Body of pancreas (tissue), 4 donors: Measurements from ENCODE around the gene TM2D3. TPM values are rescaled to one million over a fixed set of nuclear protein-coding genes. Genes with fewer than 3 reads are reported as not detected.

Source experiments
- ATAC-seq: fragments of 150-250 bp; one replicate; pipeline ENCODE4 v1.9.1; 2016
- DNase-seq, 4 donors: peaks; one replicate each; pipeline ENCODE4 v3.0.0-alpha.2; 2019
- H3K27ac ChIP-seq, 4 donors: fragments of 200-600 bp; sonication (generic); 1 replicate in 3 of 4; 2 replicates in 1 of 4; pipeline versions ENCODE4 v1.5.1 to v1.6.1; 2016 to 2019; ENCODE audit warnings: mild to moderate bottlenecking in 1 of 4, mixed read lengths in 1 of 4, moderate library complexity in 1 of 4
- H3K27me3 ChIP-seq, 2 donors: fragments of 200-600 bp; sonication (generic); one replicate each; pipeline ENCODE4 v1.6.0; 2016; ENCODE audit warnings: mild to moderate bottlenecking in 1 of 2
- H3K36me3 ChIP-seq, 2 donors: fragments of 200-600 bp; sonication (generic); replicated peaks in 1 of 2; 2 replicates each; pipeline ENCODE4 v1.5.1; 2016; ENCODE audit warnings: low read depth in 2 of 2; ENCODE audit not compliant: insufficient read depth in 1 of 2
- H3K4me1 ChIP-seq: fragments of 200-600 bp; sonication (generic); one replicate; pipeline ENCODE4 v1.6.0; 2016
- H3K4me3 ChIP-seq, 2 donors: fragments of 200-600 bp; sonication (generic); 1 replicate in 1 of 2; 2 replicates in 1 of 2; pipeline ENCODE4 v1.5.1; 2016 to 2019
- H3K9me3 ChIP-seq, 3 donors: fragments of 200-600 bp; sonication (generic); 1 replicate in 2 of 3; 2 replicates in 1 of 3; pipeline ENCODE4 v1.5.1; 2016
- POLR2A ChIP-seq, 3 donors: fragments of 450-650 bp; IDR thresholded peaks; one replicate each; pipeline ENCODE4 v1.6.1; 2016; ENCODE audit warnings: antibody characterized with exemption in 3 of 3, mild to moderate bottlenecking in 2 of 3
- WGBS, 2 donors: methylation state at CpG; one replicate each; pipeline ENCODE4 v1.1.5; 2017; 5-methylcytosine and 5-hydroxymethylcytosine counted together
- intact Hi-C: fragments of 100-400 bp; cut with DNase I; formaldehyde crosslinking; loops from one replicate; pipeline ENCODE4 v1.15.1; 2023
- total RNA-seq, 2 donors: library from RNA; depleted of rRNA; stranded (reverse); fragments of >200 nt; gene quantifications; one replicate each; pipeline ENCODE4 v1.1.0, GENCODE V29; 2016
- TF ChIP-seq, protein P1 (sequence below), 7 experiments: fragments of 450-650 bp in 4 of 7; fragments of 200-600 bp in 3 of 7; sonication (generic) in 3 of 7; IDR thresholded peaks; one replicate each; pipeline ENCODE4 v1.5.1; 2016 to 2019; ENCODE audit warnings: antibody characterized with exemption in 7 of 7

Gene TM2D3
- total RNA-seq, 2 donors from 2014 or later: 28.3 to 30.9 TPM

DNA sequence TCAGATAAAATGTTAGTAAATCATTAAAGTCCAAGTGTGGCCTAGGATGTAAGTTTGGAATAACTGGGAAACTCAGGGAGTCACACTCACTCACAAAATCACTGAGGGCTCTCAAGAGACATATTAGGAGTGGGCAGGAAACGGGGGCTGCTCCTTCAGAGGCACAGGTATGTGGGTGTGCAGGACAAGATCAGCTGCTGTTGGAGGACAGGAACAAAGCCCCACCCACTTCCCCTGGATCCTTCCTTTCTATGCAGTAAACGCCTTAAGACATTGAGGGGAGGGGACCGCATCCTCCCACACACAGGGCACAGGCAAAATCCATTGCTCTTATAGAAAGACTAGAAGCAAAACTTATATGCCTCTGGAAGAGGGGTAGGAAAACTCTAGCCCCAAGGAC is 30.2 kb downstream of the TM2D3 start:
- H3K36me3 ChIP-seq: no peaks in the 10 kb centered on the region
- intact Hi-C loops: no loop called here
- no peak for ATAC-seq
- 87 to 90% methylated on average over 3 of the region's 3 CpGs for WGBS, 2 donors
- no peaks in the 10 kb centered on the region for H3K27me3 ChIP-seq
- TF ChIP-seq POLR2A (IDR thresholded peaks at IDR 0.05): no peak
- TF ChIP-seq, protein P1, sequence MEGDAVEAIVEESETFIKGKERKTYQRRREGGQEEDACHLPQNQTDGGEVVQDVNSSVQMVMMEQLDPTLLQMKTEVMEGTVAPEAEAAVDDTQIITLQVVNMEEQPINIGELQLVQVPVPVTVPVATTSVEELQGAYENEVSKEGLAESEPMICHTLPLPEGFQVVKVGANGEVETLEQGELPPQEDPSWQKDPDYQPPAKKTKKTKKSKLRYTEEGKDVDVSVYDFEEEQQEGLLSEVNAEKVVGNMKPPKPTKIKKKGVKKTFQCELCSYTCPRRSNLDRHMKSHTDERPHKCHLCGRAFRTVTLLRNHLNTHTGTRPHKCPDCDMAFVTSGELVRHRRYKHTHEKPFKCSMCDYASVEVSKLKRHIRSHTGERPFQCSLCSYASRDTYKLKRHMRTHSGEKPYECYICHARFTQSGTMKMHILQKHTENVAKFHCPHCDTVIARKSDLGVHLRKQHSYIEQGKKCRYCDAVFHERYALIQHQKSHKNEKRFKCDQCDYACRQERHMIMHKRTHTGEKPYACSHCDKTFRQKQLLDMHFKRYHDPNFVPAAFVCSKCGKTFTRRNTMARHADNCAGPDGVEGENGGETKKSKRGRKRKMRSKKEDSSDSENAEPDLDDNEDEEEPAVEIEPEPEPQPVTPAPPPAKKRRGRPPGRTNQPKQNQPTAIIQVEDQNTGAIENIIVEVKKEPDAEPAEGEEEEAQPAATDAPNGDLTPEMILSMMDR (IDR thresholded peaks at IDR 0.05): no peak
- no peak overlapping the region for H3K27ac ChIP-seq
- peaks cover 2% of the 10 kb centered on the region for H3K4me1 ChIP-seq
- H3K9me3 ChIP-seq: no peaks in the 10 kb centered on the region
- DNase-seq: no peak
- H3K4me3 ChIP-seq: no peak overlapping the region

DNA sequence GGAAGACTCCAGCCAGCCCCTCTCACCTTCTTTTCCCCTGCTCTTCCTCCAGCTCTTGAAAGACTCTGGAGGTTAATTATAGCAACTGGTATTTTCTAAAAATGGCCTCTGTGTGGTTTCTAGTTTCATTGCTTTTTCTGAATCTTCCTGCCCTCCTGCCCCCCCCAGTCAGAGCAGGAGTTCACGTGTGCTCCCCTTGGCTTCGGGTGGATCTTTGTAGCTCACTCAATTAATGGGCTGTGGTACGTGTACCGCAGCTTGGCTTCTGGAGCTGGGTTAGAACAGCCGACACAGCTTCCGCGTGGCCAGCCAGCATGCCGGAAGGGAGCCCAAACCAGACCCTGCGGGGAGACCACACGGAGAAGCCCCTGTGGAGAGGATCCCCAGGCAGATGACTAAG is 31.5 kb downstream of the TM2D3 start:
- WGBS, 2 donors: 90 to 91% methylated on average over 10 of the region's 10 CpGs
- peaks cover 15% of the 10 kb centered on the region for H3K4me1 ChIP-seq
- H3K36me3 ChIP-seq: no peaks in the 10 kb centered on the region
- TF ChIP-seq, protein P1 (IDR thresholded peaks at IDR 0.05): no peak
- TF ChIP-seq POLR2A (IDR thresholded peaks at IDR 0.05): no peak
- ATAC-seq (no peak), DNase-seq (no peak)
- H3K4me3 ChIP-seq: no peak overlapping the region
- H3K27me3 ChIP-seq: no peaks in the 10 kb centered on the region
- H3K27ac ChIP-seq: no peak overlapping the region
- intact Hi-C loops: no loop called here
- H3K9me3 ChIP-seq: no peaks in the 10 kb centered on the region

GRCh38 chr15:101619615-101619865 is 32.6 kb downstream of the TM2D3 start:
- Histone ChIP-seq H3K4me3 (no peak overlapping the region), H3K27ac (no peak overlapping the region), H3K36me3 (no peaks in the 10 kb centered on the region), H3K9me3 (no peaks in the 10 kb centered on the region), H3K27me3 (no peaks in the 10 kb centered on the region), H3K4me1 (peaks cover 21% of the 10 kb centered on the region)
- TF ChIP-seq POLR2A (IDR thresholded peaks at IDR 0.05): no peak
- TF ChIP-seq, protein P1 (IDR thresholded peaks at IDR 0.05): no peak
- ATAC-seq: no peak
- 88 to 93% methylated on average over 6 of the region's 6 CpGs for WGBS, 2 donors
- intact Hi-C loops: no loop called here
- DNase-seq: no peak

DNA sequence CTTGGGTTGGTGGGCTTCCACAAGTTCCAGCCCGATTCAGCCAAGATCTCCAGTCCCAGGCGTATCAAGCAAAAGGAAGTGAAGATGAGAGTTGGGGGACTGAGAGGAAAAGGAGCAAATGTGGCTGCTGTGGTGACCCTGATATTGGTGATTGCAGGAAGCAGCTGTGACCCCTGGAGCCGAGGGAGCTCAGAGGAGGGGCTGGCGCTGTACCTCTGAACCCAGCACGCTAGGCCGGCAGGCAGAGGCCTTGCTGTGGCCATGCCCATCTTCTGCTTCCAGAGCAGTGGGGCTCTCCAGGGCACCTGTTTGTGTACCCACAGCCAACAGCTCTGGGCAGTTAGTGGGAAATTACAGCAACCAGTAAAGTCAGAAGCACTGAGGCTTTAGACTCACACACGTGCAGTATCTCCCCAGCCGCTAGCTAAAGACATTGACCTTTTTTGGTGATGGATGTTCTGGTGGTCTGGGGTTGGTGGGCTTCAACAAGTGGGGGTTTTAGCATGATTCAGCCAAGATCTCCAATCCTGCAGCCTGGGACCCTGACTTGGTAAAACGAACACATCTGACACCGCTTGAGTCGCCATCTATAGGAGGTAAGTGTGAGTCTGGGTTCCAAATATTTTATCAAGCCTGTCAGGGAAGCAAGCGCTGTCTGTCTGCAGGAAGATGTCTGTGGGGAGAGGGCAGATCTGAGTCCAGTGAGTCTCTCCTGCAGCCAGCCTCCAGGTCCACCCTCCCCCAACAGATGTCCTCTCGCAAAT is 33.1 kb downstream of the TM2D3 start:
- ATAC-seq (no peak), DNase-seq (no peak)
- Histone ChIP-seq H3K9me3 (no peaks in the 10 kb centered on the region), H3K4me3 (no peak overlapping the region), H3K36me3 (no peaks in the 10 kb centered on the region), H3K4me1 (peaks cover 21% of the 10 kb centered on the region), H3K27me3 (no peaks in the 10 kb centered on the region), H3K27ac (no peak overlapping the region)
- intact Hi-C loops: no loop called here
- 70 to 81% methylated on average over 9 to 13 of the region's 13 CpGs for WGBS, 2 donors
- TF ChIP-seq, protein P1 (IDR thresholded peaks at IDR 0.05): no peak
- TF ChIP-seq POLR2A (IDR thresholded peaks at IDR 0.05): no peak

GRCh38 chr15:101618076-101618475 is 34.1 kb downstream of the TM2D3 start:
- no peak for TF ChIP-seq POLR2A (IDR thresholded peaks at IDR 0.05)
- TF ChIP-seq, protein P1 (IDR thresholded peaks at IDR 0.05): no peak
- Histone ChIP-seq H3K27ac (no peak overlapping the region), H3K27me3 (no peaks in the 10 kb centered on the region), H3K4me1 (peaks cover 27% of the 10 kb centered on the region), H3K4me3 (no peak overlapping the region), H3K36me3 (no peaks in the 10 kb centered on the region), H3K9me3 (no peaks in the 10 kb centered on the region)
- WGBS, 2 donors: 94 to 99% methylated on average over 10 of the region's 10 CpGs
- intact Hi-C loops: no loop called here
- ATAC-seq (no peak), DNase-seq (no peak)
